Measurements from ENCODE around the gene USP32. TPM values are rescaled to one million over a fixed set of nuclear protein-coding genes. Genes with fewer than 3 reads are reported as not detected.

The USP32 gene
- total RNA-seq, 1 experiment from 2014 or later = 73.5 TPM

DNA sequence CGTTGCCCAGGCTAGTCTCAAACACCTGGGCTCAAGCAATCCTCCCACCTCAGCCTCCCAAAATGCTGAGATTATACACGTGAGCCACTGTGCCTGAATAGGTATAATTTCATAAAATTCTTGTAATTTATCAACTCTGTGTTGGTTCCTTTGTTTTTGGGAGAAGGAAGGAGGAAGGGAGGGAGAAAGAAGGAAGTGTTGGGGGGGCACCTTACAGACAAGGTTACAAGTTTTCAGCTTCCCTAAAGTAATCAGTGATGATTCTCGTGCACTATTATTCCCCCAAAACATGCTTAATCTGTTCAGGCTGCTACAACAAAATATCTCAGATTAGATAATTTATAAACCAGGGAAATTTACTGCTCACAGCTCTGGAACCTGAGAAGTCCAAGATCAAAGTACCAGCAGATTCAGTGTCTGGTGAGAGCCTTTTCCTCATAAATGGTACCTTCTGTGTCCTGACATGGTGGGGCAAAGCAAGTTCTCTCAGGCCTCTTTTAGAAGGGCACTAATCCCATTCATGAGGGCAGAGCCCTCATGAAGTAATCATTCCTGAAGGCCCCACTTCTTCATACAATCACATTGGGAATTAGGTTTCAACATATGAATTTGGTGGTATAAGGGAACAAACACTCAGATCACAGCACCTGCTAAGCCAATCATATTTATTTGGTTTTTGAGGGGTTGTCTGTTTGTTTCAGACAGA is 28.1 kb downstream of the USP32 start:
- no peaks in the 10 kb centered on the region for H3K4me1 ChIP-seq (ENCODE audit: insufficient read depth, low read length)
- H3K27ac Mint-ChIP-seq = no peak overlapping the region; a peak in 1 of 7 replicates
- peaks cover 2% of the 10 kb centered on the region for H4K20me1 ChIP-seq (ENCODE audit: control insufficient read depth, insufficient read depth, insufficient read length)
- peaks cover 0 to 2% (median 0%) of the 10 kb centered on the region in 3 experiments; a peak in 1 of 7 replicates for H3K36me3 Mint-ChIP-seq (ENCODE audit: insufficient read depth in 1 of 3, low read depth in 3 of 3)
- no peak overlapping the region for H4K5ac ChIP-seq (ENCODE audit: insufficient read length, low read depth, low read length)
- H3K4me2 ChIP-seq (ENCODE audit: insufficient read depth, insufficient read length, low read length) = no peak overlapping the region
- H3K4me1 Mint-ChIP-seq = peaks cover 10 to 15% of the 10 kb centered on the region in 2 experiments; a peak in 3 of 4 replicates
- no CpG with 5 or more reads among the region's 3 CpGs for WGBS (ENCODE audit: extremely low coverage, insufficient read length, low lambda C conversion rate)
- H3K9ac ChIP-seq (ENCODE audit: extremely low read depth, insufficient read length, low read length) = no peak overlapping the region
- H3K14ac ChIP-seq (ENCODE audit: insufficient read depth, low read length) = no peak overlapping the region
- H3K27me3 ChIP-seq (ENCODE audit: insufficient read depth, low read length) = no peaks in the 10 kb centered on the region
- DNase-seq = no peak
- TF ChIP-seq, protein P1, sequence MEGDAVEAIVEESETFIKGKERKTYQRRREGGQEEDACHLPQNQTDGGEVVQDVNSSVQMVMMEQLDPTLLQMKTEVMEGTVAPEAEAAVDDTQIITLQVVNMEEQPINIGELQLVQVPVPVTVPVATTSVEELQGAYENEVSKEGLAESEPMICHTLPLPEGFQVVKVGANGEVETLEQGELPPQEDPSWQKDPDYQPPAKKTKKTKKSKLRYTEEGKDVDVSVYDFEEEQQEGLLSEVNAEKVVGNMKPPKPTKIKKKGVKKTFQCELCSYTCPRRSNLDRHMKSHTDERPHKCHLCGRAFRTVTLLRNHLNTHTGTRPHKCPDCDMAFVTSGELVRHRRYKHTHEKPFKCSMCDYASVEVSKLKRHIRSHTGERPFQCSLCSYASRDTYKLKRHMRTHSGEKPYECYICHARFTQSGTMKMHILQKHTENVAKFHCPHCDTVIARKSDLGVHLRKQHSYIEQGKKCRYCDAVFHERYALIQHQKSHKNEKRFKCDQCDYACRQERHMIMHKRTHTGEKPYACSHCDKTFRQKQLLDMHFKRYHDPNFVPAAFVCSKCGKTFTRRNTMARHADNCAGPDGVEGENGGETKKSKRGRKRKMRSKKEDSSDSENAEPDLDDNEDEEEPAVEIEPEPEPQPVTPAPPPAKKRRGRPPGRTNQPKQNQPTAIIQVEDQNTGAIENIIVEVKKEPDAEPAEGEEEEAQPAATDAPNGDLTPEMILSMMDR (conservative IDR thresholded peaks at IDR 0.05) = no peak
- H2BK15ac ChIP-seq (ENCODE audit: low read depth, low read length) = no peak overlapping the region
- H3K79me1 ChIP-seq (ENCODE audit: insufficient read depth, low read depth, low read length, poor library complexity, severe bottlenecking) = peaks cover 9% of the 10 kb centered on the region
- H4K8ac ChIP-seq (replicated peaks; ENCODE audit: insufficient read length, low read depth, low read length) = no peak overlapping the region
- no peaks in the 10 kb centered on the region for H3K9me3 Mint-ChIP-seq
- H3K23ac ChIP-seq (ENCODE audit: insufficient read length, low read depth, low read length) = no peak overlapping the region
- H3K9me3 ChIP-seq (ENCODE audit: control insufficient read depth, low read depth, low read length) = no peaks in the 10 kb centered on the region
- H2AK5ac ChIP-seq (ENCODE audit: insufficient read length, low read length) = no peak overlapping the region
- no peak overlapping the region for H3T11ph ChIP-seq (ENCODE audit: low read length)
- no peak overlapping the region for H2BK120ac ChIP-seq (ENCODE audit: low read depth, low read length, poor library complexity, severe bottlenecking)
- peaks cover 23% of the 10 kb centered on the region; the same call in 1 of the 2 replicates for H3K79me2 ChIP-seq (ENCODE audit: insufficient read depth, low read length)
- no peak overlapping the region for H3K4ac ChIP-seq (ENCODE audit: low read depth, low read length)
- H3K27me3 Mint-ChIP-seq (ENCODE audit: low read depth) = no peaks in the 10 kb centered on the region
- H3K4me3 Mint-ChIP-seq = no peak overlapping the region
- no peak overlapping the region for H2BK5ac ChIP-seq (ENCODE audit: insufficient read length, low read length)
- no peak overlapping the region for H3K27ac ChIP-seq (ENCODE audit: insufficient read length, low read depth, low read length)
- H3K56ac ChIP-seq (ENCODE audit: insufficient read length, low read depth, low read length) = no peak overlapping the region
- no peaks in the 10 kb centered on the region for H3K23me2 ChIP-seq (ENCODE audit: insufficient read length, low read depth, low read length, poor library complexity, severe bottlenecking)
- no peak overlapping the region for H3K18ac ChIP-seq (ENCODE audit: insufficient read length, low read depth, low read length)
- no peak overlapping the region for H4K91ac ChIP-seq (ENCODE audit: insufficient read length, low read depth, low read length)
- no peak overlapping the region for H2BK12ac ChIP-seq (ENCODE audit: insufficient read length, low read depth, low read length)
- no peak overlapping the region for H2AFZ ChIP-seq (ENCODE audit: low read length)
- H2BK20ac ChIP-seq (ENCODE audit: low read depth, low read length, poor library complexity, severe bottlenecking) = no peak overlapping the region
